Left renal pelvis (tissue), 4 donors: Measurements from ENCODE around the gene MAP4K5. TPM values are rescaled to one million over a fixed set of nuclear protein-coding genes. Genes with fewer than 3 reads are reported as not detected.

Source experiments
- DNase-seq, 4 donors: peaks; one replicate each; pipeline ENCODE4 v3.0.0-alpha.2; 2013; ENCODE audit warnings: low read depth in 4 of 4, low spot score in 3 of 4
- polyA plus RNA-seq, 4 donors: library from polyadenylated mRNA; unstranded; fragments of 120-200 nt; gene quantifications; one replicate each; pipeline ENCODE4 v1.2.1, GENCODE V29; 2013; ENCODE audit not compliant: insufficient read length in 4 of 4

Gene MAP4K5
- polyA plus RNA-seq, 4 donors = 53.0 to 67.3 (median 58.5) TPM

DNA sequence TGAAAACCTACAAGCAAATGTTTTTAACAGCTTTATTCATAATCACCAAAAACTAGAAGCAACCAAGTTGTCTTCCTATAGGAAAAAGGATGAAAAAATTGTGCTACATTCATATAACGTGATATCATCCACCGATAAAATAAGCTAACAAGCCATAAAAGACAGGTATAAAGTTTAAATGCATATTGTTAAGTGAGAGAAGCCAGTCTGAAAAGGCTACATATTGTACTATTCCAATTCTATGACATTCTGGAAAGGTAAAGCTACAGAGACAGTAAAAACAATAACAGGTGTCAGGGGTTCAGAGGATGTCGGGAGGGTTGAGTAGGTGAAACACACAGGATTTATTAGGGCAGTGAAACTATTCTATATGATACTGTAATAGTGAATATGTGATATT lies 158.4 kb downstream of the MAP4K5 start:
- no peak for DNase-seq

DNA sequence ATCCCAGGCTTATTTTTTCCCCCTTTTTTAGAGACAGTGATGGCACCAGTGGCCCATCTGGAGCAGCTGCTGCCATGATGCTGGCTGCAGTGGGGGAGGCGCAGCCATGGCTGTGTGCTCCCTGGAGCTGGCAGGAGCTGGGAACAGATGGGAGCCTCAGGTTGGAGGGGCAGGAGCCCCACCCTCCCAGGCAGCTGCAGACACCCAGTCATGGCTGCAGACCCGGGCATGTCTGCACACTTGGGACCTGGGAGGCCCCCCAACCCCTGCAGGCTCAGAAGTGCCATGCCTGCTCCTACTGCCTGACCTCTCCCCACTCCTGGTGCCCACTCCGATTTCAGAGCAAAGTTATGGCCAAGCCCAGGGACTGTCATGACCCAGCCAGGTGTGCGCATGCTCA lies 160.8 kb downstream of the MAP4K5 start:
- DNase-seq = no peak

Other genes with a start within 250 kb of the MAP4K5 start
- gene L2HGDH, start 220.3 kb downstream of the MAP4K5 start, polyA plus RNA-seq = 10 to 100 TPM in 2 of 4 donors, 1 to 10 TPM in 2; 3.7 to 11.0 (median 9.7) TPM
- 10 to 100 TPM; 13.7 to 28.6 (median 22.5) TPM for gene DMAC2L, start 220.2 kb downstream of the MAP4K5 start, polyA plus RNA-seq
- 10 to 100 TPM in 2 of 4 donors, 1 to 10 TPM in 2; 6.8 to 10.8 (median 9.3) TPM for gene CDKL1, start 135.7 kb downstream of the MAP4K5 start, polyA plus RNA-seq
- 10 to 100 TPM in 2 of 4 donors, 1 to 10 TPM in 2; 6.7 to 15.3 (median 9.7) TPM for gene ATL1, start 27.6 kb upstream of the MAP4K5 start, polyA plus RNA-seq
- 10 to 100 TPM; 38.1 to 52.3 (median 43.9) TPM for gene SAV1, start 135.7 kb upstream of the MAP4K5 start, polyA plus RNA-seq